GM12878 (cell line): ENCODE measurements around the gene SPATA24. TPM values are rescaled to one million over a fixed set of nuclear protein-coding genes. Genes with fewer than 3 reads are reported as not detected.

Experiments
- ASH2L ChIP-seq: fragments of 300-600, 200-600 bp; sonication (generic); IDR thresholded peaks from 2 replicates; pipeline ENCODE4 v1.6.1; 2017; ENCODE audit warnings: low read depth, mild to moderate bottlenecking, borderline replicate concordance
- CBX3 ChIP-seq: fragments of 200-600 bp; sonication (generic); IDR thresholded peaks from 2 replicates; pipeline ENCODE4 v1.6.1; 2016; ENCODE audit warnings: low read depth, borderline replicate concordance
- CHD4 ChIP-seq: fragments of 200-600 bp; sonication (generic); IDR thresholded peaks from 2 replicates; pipeline ENCODE4 v1.6.1; 2016; ENCODE audit warnings: mild to moderate bottlenecking
- EZH2 ChIP-seq: IDR thresholded peaks from 2 replicates; pipeline ENCODE4 v1.6.1; 2012; ENCODE audit warnings: low read depth, mild to moderate bottlenecking, control low read depth, inconsistent platforms, low read length, borderline replicate concordance; ENCODE audit not compliant: control insufficient read depth
- HDGF ChIP-seq: fragments of 450-650 bp; IDR thresholded peaks from 2 replicates; pipeline ENCODE4 v1.6.1; 2016; ENCODE audit warnings: antibody characterized with exemption
- RFX5 ChIP-seq: IDR thresholded peaks from 2 replicates; pipeline ENCODE4 v1.6.1; 2011; ENCODE audit warnings: low read depth, low read length, improper control_type of control experiment
- SUZ12 ChIP-seq: fragments of 200-600 bp; sonication (generic); IDR thresholded peaks from one replicate; pipeline ENCODE4 v1.6.1; 2018; ENCODE audit warnings: antibody characterized with exemption, mild to moderate bottlenecking; ENCODE audit not compliant: unreplicated experiment
- YBX1 ChIP-seq: fragments of 450-650 bp; IDR thresholded peaks from 2 replicates; pipeline ENCODE4 v1.6.1; 2016; ENCODE audit warnings: antibody characterized with exemption
- polyA plus RNA-seq, 11 experiments: library from polyadenylated mRNA; depleted of rRNA in 4 of 11; unstranded in 6 of 11; stranded (reverse) in 5 of 11; fragments of >200 nt; fragmentation: Nextera tagmentation in 4 of 11; fragmentation: Illumina TruSeq in 1 of 11; extraction: Ambion mirVana in 4 of 11; extraction: Trizol in 1 of 11; gene quantifications; 1 replicate in 1 of 11; 2 replicates in 10 of 11; pipeline versions ENCODE4 v1.2.1 to v1.2.3, GENCODE V29; 2011 to 2016; ENCODE audit warnings: inconsistent platforms in 2 of 11, missing spikeins in 2 of 11, low read depth in 1 of 11
- total RNA-seq, 4 experiments: library from RNA; depleted of rRNA in 3 of 4; stranded (reverse); fragments of >200 nt in 3 of 4; fragmentation: Illumina TruSeq in 1 of 4; extraction: Trizol in 1 of 4; gene quantifications; 2 replicates each; pipeline versions ENCODE4 v1.2.1 to v1.2.3, GENCODE V29; 2013 to 2021
- TF ChIP-seq, protein P1 (sequence below): fragments of 450-650 bp; IDR thresholded peaks from 2 replicates; pipeline ENCODE4 v1.6.1; 2016; ENCODE audit warnings: mild to moderate bottlenecking, moderate library complexity, borderline replicate concordance
- TF ChIP-seq, protein P2 (sequence below): IDR thresholded peaks from 2 replicates; pipeline ENCODE4 v1.6.1; 2012; ENCODE audit warnings: low read depth, low read length, improper control_type of control experiment
- TF ChIP-seq, protein P3 (sequence below): fragments of 450-650 bp; IDR thresholded peaks from 2 replicates; pipeline ENCODE4 v1.6.1; 2017; ENCODE audit warnings: mild to moderate bottlenecking
- TF ChIP-seq, protein P4 (sequence below): fragments of 450-650 bp; IDR thresholded peaks from 2 replicates; pipeline ENCODE4 v1.6.1; 2018; ENCODE audit warnings: mild to moderate bottlenecking, low read depth, moderate library complexity; ENCODE audit not compliant: partially characterized antibody
- TF ChIP-seq, protein P5 (sequence below): fragments of 450-650 bp; formaldehyde crosslinking; IDR thresholded peaks from 2 replicates; pipeline ENCODE4 v1.5.0; 2022; ENCODE audit warnings: mild to moderate bottlenecking, missing genetic modification characterization
- TF ChIP-seq, protein P6 (sequence below): fragments of 450-650 bp; IDR thresholded peaks from 2 replicates; pipeline ENCODE4 v1.6.1; 2017; ENCODE audit warnings: borderline replicate concordance

The SPATA24 gene
- total and polyA plus RNA-seq, 10 of the 15 experiments (the other 5 are each of a cell fraction or from before 2014, with no cell fraction given): 4.1 to 9.8 (median 7.3) TPM

DNA sequence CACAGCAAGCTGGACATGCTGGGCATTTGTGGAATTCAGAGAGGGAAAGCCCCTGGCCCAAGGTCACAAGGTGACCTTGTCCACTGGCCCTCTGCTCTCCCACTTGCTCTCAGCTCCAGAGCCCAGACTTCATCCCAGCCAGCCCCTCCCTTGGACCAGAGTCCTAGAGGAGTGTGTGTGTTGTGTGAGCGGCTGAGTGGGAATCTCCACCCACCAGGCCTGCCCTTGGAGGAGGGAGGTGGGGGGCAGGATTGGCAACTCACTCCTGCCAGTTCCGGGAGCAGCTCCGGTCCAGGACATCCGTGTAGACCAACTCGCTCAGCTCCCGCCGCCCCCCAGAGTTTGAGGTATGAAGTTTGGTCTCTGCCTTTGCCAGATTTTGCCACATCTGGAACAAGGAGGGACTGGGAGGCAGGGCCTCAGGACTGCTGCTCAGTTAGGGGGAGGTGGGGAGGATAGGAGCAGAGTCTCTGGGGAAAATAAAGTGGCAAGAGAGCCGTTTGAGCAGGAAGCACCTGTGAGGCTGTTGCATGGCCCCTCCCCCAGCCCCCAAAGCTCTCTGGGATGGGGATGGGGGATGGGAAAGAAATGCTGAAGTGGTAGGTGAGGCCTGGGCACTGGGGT, 15.6 kb downstream of the SPATA24 start (continued):
- TF ChIP-seq, protein P1, sequence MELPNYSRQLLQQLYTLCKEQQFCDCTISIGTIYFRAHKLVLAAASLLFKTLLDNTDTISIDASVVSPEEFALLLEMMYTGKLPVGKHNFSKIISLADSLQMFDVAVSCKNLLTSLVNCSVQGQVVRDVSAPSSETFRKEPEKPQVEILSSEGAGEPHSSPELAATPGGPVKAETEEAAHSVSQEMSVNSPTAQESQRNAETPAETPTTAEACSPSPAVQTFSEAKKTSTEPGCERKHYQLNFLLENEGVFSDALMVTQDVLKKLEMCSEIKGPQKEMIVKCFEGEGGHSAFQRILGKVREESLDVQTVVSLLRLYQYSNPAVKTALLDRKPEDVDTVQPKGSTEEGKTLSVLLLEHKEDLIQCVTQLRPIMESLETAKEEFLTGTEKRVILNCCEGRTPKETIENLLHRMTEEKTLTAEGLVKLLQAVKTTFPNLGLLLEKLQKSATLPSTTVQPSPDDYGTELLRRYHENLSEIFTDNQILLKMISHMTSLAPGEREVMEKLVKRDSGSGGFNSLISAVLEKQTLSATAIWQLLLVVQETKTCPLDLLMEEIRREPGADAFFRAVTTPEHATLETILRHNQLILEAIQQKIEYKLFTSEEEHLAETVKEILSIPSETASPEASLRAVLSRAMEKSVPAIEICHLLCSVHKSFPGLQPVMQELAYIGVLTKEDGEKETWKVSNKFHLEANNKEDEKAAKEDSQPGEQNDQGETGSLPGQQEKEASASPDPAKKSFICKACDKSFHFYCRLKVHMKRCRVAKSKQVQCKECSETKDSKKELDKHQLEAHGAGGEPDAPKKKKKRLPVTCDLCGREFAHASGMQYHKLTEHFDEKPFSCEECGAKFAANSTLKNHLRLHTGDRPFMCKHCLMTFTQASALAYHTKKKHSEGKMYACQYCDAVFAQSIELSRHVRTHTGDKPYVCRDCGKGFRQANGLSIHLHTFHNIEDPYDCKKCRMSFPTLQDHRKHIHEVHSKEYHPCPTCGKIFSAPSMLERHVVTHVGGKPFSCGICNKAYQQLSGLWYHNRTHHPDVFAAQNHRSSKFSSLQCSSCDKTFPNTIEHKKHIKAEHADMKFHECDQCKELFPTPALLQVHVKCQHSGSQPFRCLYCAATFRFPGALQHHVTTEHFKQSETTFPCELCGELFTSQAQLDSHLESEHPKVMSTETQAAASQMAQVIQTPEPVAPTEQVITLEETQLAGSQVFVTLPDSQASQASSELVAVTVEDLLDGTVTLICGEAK: no peak
- TF ChIP-seq, protein P2, sequence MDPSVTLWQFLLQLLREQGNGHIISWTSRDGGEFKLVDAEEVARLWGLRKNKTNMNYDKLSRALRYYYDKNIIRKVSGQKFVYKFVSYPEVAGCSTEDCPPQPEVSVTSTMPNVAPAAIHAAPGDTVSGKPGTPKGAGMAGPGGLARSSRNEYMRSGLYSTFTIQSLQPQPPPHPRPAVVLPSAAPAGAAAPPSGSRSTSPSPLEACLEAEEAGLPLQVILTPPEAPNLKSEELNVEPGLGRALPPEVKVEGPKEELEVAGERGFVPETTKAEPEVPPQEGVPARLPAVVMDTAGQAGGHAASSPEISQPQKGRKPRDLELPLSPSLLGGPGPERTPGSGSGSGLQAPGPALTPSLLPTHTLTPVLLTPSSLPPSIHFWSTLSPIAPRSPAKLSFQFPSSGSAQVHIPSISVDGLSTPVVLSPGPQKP: no peak
- TF ChIP-seq, protein P3, sequence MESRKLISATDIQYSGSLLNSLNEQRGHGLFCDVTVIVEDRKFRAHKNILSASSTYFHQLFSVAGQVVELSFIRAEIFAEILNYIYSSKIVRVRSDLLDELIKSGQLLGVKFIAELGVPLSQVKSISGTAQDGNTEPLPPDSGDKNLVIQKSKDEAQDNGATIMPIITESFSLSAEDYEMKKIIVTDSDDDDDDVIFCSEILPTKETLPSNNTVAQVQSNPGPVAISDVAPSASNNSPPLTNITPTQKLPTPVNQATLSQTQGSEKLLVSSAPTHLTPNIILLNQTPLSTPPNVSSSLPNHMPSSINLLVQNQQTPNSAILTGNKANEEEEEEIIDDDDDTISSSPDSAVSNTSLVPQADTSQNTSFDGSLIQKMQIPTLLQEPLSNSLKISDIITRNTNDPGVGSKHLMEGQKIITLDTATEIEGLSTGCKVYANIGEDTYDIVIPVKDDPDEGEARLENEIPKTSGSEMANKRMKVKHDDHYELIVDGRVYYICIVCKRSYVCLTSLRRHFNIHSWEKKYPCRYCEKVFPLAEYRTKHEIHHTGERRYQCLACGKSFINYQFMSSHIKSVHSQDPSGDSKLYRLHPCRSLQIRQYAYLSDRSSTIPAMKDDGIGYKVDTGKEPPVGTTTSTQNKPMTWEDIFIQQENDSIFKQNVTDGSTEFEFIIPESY: no peak
- TF ChIP-seq EZH2: no peak
- TF ChIP-seq, protein P4, sequence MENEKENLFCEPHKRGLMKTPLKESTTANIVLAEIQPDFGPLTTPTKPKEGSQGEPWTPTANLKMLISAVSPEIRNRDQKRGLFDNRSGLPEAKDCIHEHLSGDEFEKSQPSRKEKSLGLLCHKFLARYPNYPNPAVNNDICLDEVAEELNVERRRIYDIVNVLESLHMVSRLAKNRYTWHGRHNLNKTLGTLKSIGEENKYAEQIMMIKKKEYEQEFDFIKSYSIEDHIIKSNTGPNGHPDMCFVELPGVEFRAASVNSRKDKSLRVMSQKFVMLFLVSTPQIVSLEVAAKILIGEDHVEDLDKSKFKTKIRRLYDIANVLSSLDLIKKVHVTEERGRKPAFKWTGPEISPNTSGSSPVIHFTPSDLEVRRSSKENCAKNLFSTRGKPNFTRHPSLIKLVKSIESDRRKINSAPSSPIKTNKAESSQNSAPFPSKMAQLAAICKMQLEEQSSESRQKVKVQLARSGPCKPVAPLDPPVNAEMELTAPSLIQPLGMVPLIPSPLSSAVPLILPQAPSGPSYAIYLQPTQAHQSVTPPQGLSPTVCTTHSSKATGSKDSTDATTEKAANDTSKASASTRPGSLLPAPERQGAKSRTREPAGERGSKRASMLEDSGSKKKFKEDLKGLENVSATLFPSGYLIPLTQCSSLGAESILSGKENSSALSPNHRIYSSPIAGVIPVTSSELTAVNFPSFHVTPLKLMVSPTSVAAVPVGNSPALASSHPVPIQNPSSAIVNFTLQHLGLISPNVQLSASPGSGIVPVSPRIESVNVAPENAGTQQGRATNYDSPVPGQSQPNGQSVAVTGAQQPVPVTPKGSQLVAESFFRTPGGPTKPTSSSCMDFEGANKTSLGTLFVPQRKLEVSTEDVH: no peak
- TF ChIP-seq, protein P5, sequence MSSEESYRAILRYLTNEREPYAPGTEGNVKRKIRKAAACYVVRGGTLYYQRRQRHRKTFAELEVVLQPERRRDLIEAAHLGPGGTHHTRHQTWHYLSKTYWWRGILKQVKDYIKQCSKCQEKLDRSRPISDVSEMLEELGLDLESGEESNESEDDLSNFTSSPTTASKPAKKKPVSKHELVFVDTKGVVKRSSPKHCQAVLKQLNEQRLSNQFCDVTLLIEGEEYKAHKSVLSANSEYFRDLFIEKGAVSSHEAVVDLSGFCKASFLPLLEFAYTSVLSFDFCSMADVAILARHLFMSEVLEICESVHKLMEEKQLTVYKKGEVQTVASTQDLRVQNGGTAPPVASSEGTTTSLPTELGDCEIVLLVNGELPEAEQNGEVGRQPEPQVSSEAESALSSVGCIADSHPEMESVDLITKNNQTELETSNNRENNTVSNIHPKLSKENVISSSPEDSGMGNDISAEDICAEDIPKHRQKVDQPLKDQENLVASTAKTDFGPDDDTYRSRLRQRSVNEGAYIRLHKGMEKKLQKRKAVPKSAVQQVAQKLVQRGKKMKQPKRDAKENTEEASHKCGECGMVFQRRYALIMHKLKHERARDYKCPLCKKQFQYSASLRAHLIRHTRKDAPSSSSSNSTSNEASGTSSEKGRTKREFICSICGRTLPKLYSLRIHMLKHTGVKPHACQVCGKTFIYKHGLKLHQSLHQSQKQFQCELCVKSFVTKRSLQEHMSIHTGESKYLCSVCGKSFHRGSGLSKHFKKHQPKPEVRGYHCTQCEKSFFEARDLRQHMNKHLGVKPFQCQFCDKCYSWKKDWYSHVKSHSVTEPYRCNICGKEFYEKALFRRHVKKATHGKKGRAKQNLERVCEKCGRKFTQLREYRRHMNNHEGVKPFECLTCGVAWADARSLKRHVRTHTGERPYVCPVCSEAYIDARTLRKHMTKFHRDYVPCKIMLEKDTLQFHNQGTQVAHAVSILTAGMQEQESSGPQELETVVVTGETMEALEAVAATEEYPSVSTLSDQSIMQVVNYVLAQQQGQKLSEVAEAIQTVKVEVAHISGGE (CRISPR knock-in tag): no peak
- no peak for TF ChIP-seq ASH2L
- no peak for TF ChIP-seq CBX3
- TF ChIP-seq HDGF: no peak
- TF ChIP-seq, protein P6, sequence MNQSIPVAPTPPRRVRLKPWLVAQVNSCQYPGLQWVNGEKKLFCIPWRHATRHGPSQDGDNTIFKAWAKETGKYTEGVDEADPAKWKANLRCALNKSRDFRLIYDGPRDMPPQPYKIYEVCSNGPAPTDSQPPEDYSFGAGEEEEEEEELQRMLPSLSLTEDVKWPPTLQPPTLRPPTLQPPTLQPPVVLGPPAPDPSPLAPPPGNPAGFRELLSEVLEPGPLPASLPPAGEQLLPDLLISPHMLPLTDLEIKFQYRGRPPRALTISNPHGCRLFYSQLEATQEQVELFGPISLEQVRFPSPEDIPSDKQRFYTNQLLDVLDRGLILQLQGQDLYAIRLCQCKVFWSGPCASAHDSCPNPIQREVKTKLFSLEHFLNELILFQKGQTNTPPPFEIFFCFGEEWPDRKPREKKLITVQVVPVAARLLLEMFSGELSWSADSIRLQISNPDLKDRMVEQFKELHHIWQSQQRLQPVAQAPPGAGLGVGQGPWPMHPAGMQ: no peak
- TF ChIP-seq RFX5: no peak
- TF ChIP-seq YBX1: no peak
- no peak for TF ChIP-seq CHD4
- TF ChIP-seq SUZ12: no peak
